Mesendoderm (in vitro differentiated cells): ENCODE results near the gene CARS2.

Source experiments
- DNase-seq: peaks from one replicate; pipeline ENCODE4 v3.0.0; 2013
- H2AK5ac ChIP-seq: 2 replicates; pipeline ENCODE4 v1.6.1; 2013; ENCODE audit warnings: low read length, inconsistent platforms
- H2BK120ac ChIP-seq: 2 replicates; pipeline ENCODE4 v1.6.1; 2013; ENCODE audit warnings: low read depth, mild to moderate bottlenecking, low read length, moderate library complexity, mixed read lengths
- H2BK15ac ChIP-seq: replicated peaks from 2 replicates; pipeline ENCODE4 v1.6.1; 2013; ENCODE audit warnings: low read depth, mild to moderate bottlenecking, moderate library complexity
- H2BK5ac ChIP-seq: 2 replicates; pipeline ENCODE4 v1.6.1; 2013; ENCODE audit warnings: low read length, inconsistent platforms
- H3K18ac ChIP-seq: 2 replicates; pipeline ENCODE4 v1.6.1; 2013; ENCODE audit warnings: mild to moderate bottlenecking, low read length, mixed read lengths
- H3K23ac ChIP-seq: one replicate; pipeline ENCODE4 v1.6.1; 2013; ENCODE audit warnings: low read length
- H3K27ac ChIP-seq: 2 replicates; pipeline ENCODE4 v1.5.1; 2013; ENCODE audit warnings: low read depth, mild to moderate bottlenecking, inconsistent platforms, low read length, moderate library complexity
- H3K27me3 ChIP-seq: 2 replicates; pipeline ENCODE4 v1.6.1; 2013; ENCODE audit warnings: low read length, control low read depth, mild to moderate bottlenecking, inconsistent platforms; ENCODE audit not compliant: insufficient read depth, poor library complexity
- H3K36me3 ChIP-seq: 2 replicates; pipeline ENCODE4 v1.6.1; 2013; ENCODE audit warnings: low read length, inconsistent platforms; ENCODE audit not compliant: control insufficient read depth, insufficient read depth
- H3K4ac ChIP-seq: one replicate; pipeline ENCODE4 v1.6.1; 2013; ENCODE audit warnings: low read depth, mild to moderate bottlenecking, low read length, moderate library complexity
- H3K4me1 ChIP-seq: 2 replicates; pipeline ENCODE4 v1.6.1; 2013; ENCODE audit warnings: low read depth, low read length, inconsistent platforms; ENCODE audit not compliant: control insufficient read depth
- H3K4me2 ChIP-seq: 2 replicates; pipeline ENCODE4 v1.6.1; 2013; ENCODE audit warnings: low read length
- H3K4me3 ChIP-seq: 2 replicates; pipeline ENCODE4 v1.5.1; 2013; ENCODE audit warnings: mild to moderate bottlenecking, low read length
- H3K56ac ChIP-seq: one replicate; pipeline ENCODE4 v1.6.1; 2013; ENCODE audit warnings: low read length
- H3K79me1 ChIP-seq: 2 replicates; pipeline ENCODE4 v1.6.1; 2013; ENCODE audit warnings: low read length, inconsistent platforms
- H3K79me2 ChIP-seq: 2 replicates; pipeline ENCODE4 v1.6.1; 2013; ENCODE audit warnings: mild to moderate bottlenecking, low read length; ENCODE audit not compliant: control insufficient read depth, insufficient read depth
- H3K9ac ChIP-seq: 2 replicates; pipeline ENCODE4 v1.6.1; 2013; ENCODE audit warnings: low read length, inconsistent platforms
- H4K5ac ChIP-seq: one replicate; pipeline ENCODE4 v1.6.1; 2013; ENCODE audit warnings: low read length
- H4K8ac ChIP-seq: one replicate; pipeline ENCODE4 v1.6.1; 2013; ENCODE audit warnings: low read depth, mild to moderate bottlenecking, control low read depth, low read length, moderate library complexity
- WGBS: extraction: QIAGEN DNeasy Blood & Tissue Kit; methylation state at CpG from one replicate; pipeline ENCODE4 v1.1.7; 2013; ENCODE audit warnings: low lambda C conversion rate, missing lambda C conversion rate; ENCODE audit not compliant: insufficient coverage; ENCODE audit errors: extremely low coverage; 5-methylcytosine and 5-hydroxymethylcytosine counted together

The CARS2 gene

GRCh38 chr13:110630566-110631119 lies 75.3 kb downstream of the CARS2 start:
- no peak overlapping the region for H3K9ac ChIP-seq
- no peak overlapping the region for H2BK5ac ChIP-seq
- H3K4me2 ChIP-seq, result no peak overlapping the region
- H3K36me3 ChIP-seq, result peaks cover 6% of the 10 kb centered on the region
- no peak overlapping the region for H2BK15ac ChIP-seq
- H3K79me2 ChIP-seq, result peaks cover 48% of the 10 kb centered on the region
- WGBS, result no CpG with 5 or more reads among the region's 10 CpGs
- no peaks in the 10 kb centered on the region for H3K4me1 ChIP-seq
- no peak overlapping the region for H4K5ac ChIP-seq
- H3K56ac ChIP-seq, result no peak overlapping the region
- no peak overlapping the region for H3K23ac ChIP-seq
- peaks cover 38% of the 10 kb centered on the region for H3K79me1 ChIP-seq
- no peak overlapping the region for H3K4ac ChIP-seq
- H4K8ac ChIP-seq, result no peak overlapping the region
- DNase-seq, result no peak
- no peak overlapping the region for H3K4me3 ChIP-seq
- H3K27ac ChIP-seq, result no peak overlapping the region
- no peaks in the 10 kb centered on the region for H3K27me3 ChIP-seq
- no peak overlapping the region for H2BK120ac ChIP-seq
- H2AK5ac ChIP-seq, result no peak overlapping the region
- no peak overlapping the region for H3K18ac ChIP-seq

- Histone ChIP-seq H2BK5ac (no peak overlapping the region), H3K36me3 (peaks cover 3% of the 10 kb centered on the region), H3K4me1 (no peaks in the 10 kb centered on the region), H2BK120ac (no peak overlapping the region), H4K5ac (no peak overlapping the region), H3K27ac (no peak overlapping the region), H3K4me3 (no peak overlapping the region), H2AK5ac (no peak overlapping the region), H4K8ac (no peak overlapping the region), H2BK15ac (no peak overlapping the region), H3K4ac (no peak overlapping the region), H3K9ac (no peak overlapping the region), H3K18ac (no peak overlapping the region), H3K79me2 (peaks cover 57% of the 10 kb centered on the region), H3K4me2 (no peak overlapping the region), H3K23ac (no peak overlapping the region), H3K56ac (no peak overlapping the region), H3K79me1 (peaks cover 44% of the 10 kb centered on the region), H3K27me3 (no peaks in the 10 kb centered on the region)
- no CpG with 5 or more reads among the region's 7 CpGs for WGBS
- no peak for DNase-seq
These were observed 76.2 kb downstream of the CARS2 start for GRCh38 chr13:110629735-110630134.

GRCh38 chr13:110628952-110629701 lies 76.8 kb downstream of the CARS2 start:
- no peak overlapping the region for H2BK15ac ChIP-seq
- no peak overlapping the region for H2BK5ac ChIP-seq
- H3K9ac ChIP-seq, result no peak overlapping the region
- no peak overlapping the region for H4K5ac ChIP-seq
- H2AK5ac ChIP-seq, result no peak overlapping the region
- no peak overlapping the region for H3K18ac ChIP-seq
- H3K23ac ChIP-seq, result no peak overlapping the region
- H3K4ac ChIP-seq, result no peak overlapping the region
- H2BK120ac ChIP-seq, result no peak overlapping the region
- H3K79me2 ChIP-seq, result peaks cover 57% of the 10 kb centered on the region
- DNase-seq, result no peak
- no peak overlapping the region for H4K8ac ChIP-seq
- H3K79me1 ChIP-seq, result peaks cover 41% of the 10 kb centered on the region
- peaks cover 2% of the 10 kb centered on the region for H3K36me3 ChIP-seq
- H3K4me3 ChIP-seq, result no peak overlapping the region
- no peak overlapping the region for H3K27ac ChIP-seq
- no peaks in the 10 kb centered on the region for H3K4me1 ChIP-seq
- no peaks in the 10 kb centered on the region for H3K27me3 ChIP-seq
- H3K56ac ChIP-seq, result peak overlapping the region; percentile 25
- no peak overlapping the region for H3K4me2 ChIP-seq
- no CpG with 5 or more reads among the region's 19 CpGs for WGBS

GRCh38 chr13:110628477-110628793 lies 77.5 kb downstream of the CARS2 start:
- Histone ChIP-seq H2AK5ac (no peak overlapping the region), H3K4me3 (no peak overlapping the region), H3K4me1 (no peaks in the 10 kb centered on the region), H3K18ac (no peak overlapping the region), H4K5ac (no peak overlapping the region), H3K36me3 (peaks cover 2% of the 10 kb centered on the region), H3K4ac (no peak overlapping the region), H4K8ac (no peak overlapping the region), H3K4me2 (no peak overlapping the region), H2BK15ac (no peak overlapping the region), H3K79me2 (peaks cover 56% of the 10 kb centered on the region), H3K27me3 (no peaks in the 10 kb centered on the region), H3K56ac (no peak overlapping the region), H2BK120ac (no peak overlapping the region), H2BK5ac (no peak overlapping the region), H3K79me1 (peaks cover 38% of the 10 kb centered on the region), H3K23ac (no peak overlapping the region), H3K9ac (no peak overlapping the region), H3K27ac (peak overlapping the region; percentile 12)
- no peak for DNase-seq
- no CpG with 5 or more reads among the region's 13 CpGs for WGBS

DNA sequence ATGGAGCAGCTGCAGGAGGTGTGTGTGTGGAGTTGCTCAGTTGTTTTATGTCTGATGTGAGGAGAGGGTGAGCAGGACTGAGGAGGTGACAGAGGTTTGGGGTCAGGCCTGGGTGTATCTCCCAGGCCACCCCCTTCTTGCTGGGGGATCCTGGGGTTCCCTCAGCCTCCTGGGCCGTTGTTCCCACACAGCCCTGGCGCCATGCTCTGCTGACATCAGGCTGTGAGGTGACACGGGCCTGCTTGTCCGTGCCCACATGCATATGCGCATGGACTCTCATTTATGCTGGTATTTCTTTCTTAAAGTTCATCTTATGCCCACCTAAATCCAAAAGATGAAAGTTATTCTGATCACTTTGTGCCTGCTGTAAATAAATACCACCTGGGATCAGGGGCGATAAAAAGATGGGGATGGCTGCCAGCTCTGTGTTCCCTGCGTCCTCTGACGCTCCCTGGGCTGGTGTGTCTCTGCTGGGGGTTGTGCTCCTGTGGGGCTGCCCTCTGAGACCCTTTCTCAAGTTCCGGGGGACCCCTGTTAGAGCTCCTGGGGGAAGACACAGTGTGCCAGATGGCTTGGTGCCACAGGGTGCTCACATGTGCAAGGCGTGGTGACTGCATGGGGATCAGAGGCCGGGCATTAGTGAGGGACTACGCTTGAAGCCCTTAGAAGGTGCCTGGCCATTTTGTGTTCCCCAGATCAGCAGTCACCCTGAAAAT lies 78.0 kb downstream of the CARS2 start:
- Histone ChIP-seq H3K27ac (no peak overlapping the region), H2BK120ac (no peak overlapping the region), H3K4me1 (no peaks in the 10 kb centered on the region), H3K27me3 (no peaks in the 10 kb centered on the region), H3K4ac (no peak overlapping the region), H3K4me3 (no peak overlapping the region), H2BK15ac (no peak overlapping the region), H3K9ac (no peak overlapping the region), H3K36me3 (peaks cover 4% of the 10 kb centered on the region), H4K5ac (no peak overlapping the region), H3K79me1 (peaks cover 43% of the 10 kb centered on the region), H3K4me2 (no peak overlapping the region), H3K56ac (no peak overlapping the region), H3K23ac (no peak overlapping the region), H2BK5ac (no peak overlapping the region), H3K79me2 (peaks cover 61% of the 10 kb centered on the region), H4K8ac (no peak overlapping the region), H2AK5ac (no peak overlapping the region), H3K18ac (no peak overlapping the region)
- no peak for DNase-seq
- no CpG with 5 or more reads among the region's 12 CpGs for WGBS
